Activated CD4-positive, alpha-beta T cell treated with anti-CD3 and anti-CD28 coated beads, Interleukin-2, Interleukin-4, amounts not matched to agents 100 ng/mL and 50 ng/mL, durations not matched to agents 16 hours and 8 hours (primary cell): ENCODE data around the gene LITAFD.
"Not testable (repeated sequence)": the region's sequence is repeated elsewhere in the genome, so short reads cannot be mapped to it uniquely, and the experiment has no call there.

Source experiments
- DNase-seq: peaks from one replicate; pipeline ENCODE4 v3.0.0-alpha.2; 2020; ENCODE audit warnings: low spot score

LITAFD gene

GRCh38 chr16:8894736-8895334 is 12.7 kb downstream of the LITAFD start:
- no peak for DNase-seq

GRCh38 chr16:8898660-8899318 is 16.6 kb downstream of the LITAFD start:
- DNase-seq = no peak

GRCh38 chr16:8899709-8900317 is 17.7 kb downstream of the LITAFD start:
- no peak for DNase-seq

- DNase-seq = no peak
These were observed 18.2 kb downstream of the LITAFD start for GRCh38 chr16:8900343-8900742.

- no peak for DNase-seq
These were observed 19.2 kb downstream of the LITAFD start for GRCh38 chr16:8901320-8901861.

GRCh38 chr16:8903004-8903403 is 20.9 kb downstream of the LITAFD start:
- no peak for DNase-seq

GRCh38 chr16:8904018-8904430 is 21.9 kb downstream of the LITAFD start:
- DNase-seq = no peak

- DNase-seq = peak; percentile 33
These were observed 23.1 kb downstream of the LITAFD start for GRCh38 chr16:8905168-8905762.

- DNase-seq = no peak
These were observed 23.8 kb downstream of the LITAFD start for GRCh38 chr16:8905795-8906591.

GRCh38 chr16:8907096-8907495 is 24.9 kb downstream of the LITAFD start:
- no peak for DNase-seq

- no peak for DNase-seq
These were observed 26.8 kb downstream of the LITAFD start for GRCh38 chr16:8908810-8909468.

- DNase-seq = no peak
These were observed 28.7 kb downstream of the LITAFD start for GRCh38 chr16:8910811-8911210.

- DNase-seq = no peak
These were observed 30.6 kb downstream of the LITAFD start for GRCh38 chr16:8912793-8913192.

- no peak for DNase-seq
These were observed 31.9 kb downstream of the LITAFD start for GRCh38 chr16:8914098-8914497.

- DNase-seq = no peak
These were observed 33.7 kb downstream of the LITAFD start for GRCh38 chr16:8915722-8916301.

- no peak for DNase-seq
These were observed 34.5 kb downstream of the LITAFD start for GRCh38 chr16:8916541-8917225.

GRCh38 chr16:8917336-8917735 is 35.2 kb downstream of the LITAFD start:
- not testable (repeated sequence) for DNase-seq

- no peak for DNase-seq
These were observed 37.2 kb downstream of the LITAFD start for GRCh38 chr16:8919089-8919933.

- DNase-seq = no peak
These were observed 37.8 kb downstream of the LITAFD start for GRCh38 chr16:8919934-8920462.
